NCI-H446 treated with DMSO at 0.1 percent for 48 hours (cell line): ENCODE data around the gene AKAP13.

ENCODE experiments used
- DNase-seq: peaks from one replicate; lab custom pipeline; 2025; lab: John Stamatoyannopoulos, UW

Gene AKAP13

DNA sequence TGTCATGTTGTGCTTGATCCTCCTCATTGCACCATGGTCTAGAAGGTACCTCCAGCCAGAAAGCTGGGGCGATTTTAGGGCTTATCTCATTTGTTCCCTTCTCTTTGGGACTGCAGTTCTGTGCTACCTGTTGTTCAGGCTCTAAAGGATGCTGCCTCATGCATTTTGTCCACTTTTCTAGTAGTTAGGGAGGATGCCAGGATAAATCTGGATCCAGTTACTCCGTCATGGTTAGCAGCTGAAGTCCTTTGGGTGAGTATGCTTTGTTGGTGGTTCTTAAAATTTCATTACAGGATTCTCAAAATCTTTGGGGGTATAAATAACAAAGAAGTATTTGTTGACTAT is 8.9 kb downstream of the AKAP13 start:
- DNase-seq: no peak

DNA sequence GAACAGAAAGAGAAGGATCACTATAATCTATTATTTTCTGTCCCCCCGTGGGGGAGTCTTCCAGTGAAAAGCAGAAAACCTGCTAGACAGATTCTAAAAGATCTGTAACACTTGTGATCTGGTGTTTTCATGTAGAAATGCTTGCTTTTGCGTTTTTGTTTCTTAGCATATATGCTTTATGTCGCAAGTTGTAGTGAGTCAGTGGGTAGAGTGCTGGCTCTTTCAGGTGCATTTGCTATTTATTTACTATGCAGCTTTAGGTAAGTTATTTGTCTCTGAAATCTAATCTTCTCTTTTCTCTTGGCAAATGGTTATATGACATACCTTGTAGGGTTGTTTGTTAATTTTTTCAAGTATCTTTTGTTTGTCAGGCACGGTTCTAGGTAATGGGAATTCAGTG is 9.4 kb downstream of the AKAP13 start:
- DNase-seq: no peak

DNA sequence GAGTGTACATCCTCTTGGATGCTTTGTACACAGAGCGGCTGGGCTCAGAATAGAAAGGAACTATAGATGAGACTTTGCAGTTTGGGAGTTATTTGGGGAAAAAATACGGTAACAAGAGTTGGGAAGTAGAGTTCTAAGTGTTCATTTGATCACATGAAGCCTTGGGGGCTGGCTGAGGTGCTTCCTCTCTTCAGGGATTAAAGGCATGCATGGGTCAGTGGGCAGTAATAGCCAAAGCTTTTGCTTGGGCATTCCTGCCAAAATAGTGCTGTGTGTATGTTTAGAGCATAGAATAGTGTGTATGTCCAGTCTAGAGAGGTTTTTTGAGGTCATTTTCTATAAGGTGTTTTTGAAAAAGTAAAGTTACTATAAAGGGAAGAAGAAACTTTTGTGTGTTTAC is 12.8 kb downstream of the AKAP13 start:
- no peak for DNase-seq

DNA sequence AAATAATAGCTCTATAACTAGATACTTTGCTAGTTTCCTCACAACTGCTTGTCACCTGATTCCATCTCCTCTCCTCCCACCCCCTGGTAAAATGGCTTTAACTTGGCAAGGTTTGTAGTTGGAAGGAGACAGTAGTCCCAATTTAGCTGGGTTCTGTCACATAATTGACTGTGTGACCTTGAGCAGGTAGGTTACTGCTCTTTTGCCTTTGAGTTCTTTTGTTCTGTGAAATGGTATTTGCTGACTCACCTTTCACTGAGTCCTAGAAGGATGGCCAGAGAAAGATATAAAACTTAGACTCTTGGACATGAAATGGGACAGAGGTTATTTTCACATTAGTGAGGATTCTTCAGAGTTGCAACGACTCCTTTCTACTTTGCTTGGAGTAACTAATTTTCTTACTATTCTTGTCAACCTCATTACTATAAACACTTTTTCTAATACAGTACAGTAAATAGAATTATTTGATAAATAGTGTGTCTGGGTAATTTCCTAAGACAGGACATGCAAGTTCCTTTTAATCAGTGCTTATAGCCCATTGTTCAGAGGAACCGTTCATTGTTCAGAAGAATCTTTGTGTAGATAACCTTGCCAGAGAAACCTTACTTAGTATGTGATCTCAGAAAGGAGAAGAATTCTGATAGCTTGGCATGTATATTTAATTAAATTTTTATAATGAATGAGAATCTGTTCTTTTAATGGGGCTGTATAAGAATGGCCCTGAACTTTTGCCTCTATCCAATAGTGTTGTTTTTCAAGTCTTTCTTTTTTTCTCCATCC is 14.3 kb downstream of the AKAP13 start:
- DNase-seq: no peak

DNA sequence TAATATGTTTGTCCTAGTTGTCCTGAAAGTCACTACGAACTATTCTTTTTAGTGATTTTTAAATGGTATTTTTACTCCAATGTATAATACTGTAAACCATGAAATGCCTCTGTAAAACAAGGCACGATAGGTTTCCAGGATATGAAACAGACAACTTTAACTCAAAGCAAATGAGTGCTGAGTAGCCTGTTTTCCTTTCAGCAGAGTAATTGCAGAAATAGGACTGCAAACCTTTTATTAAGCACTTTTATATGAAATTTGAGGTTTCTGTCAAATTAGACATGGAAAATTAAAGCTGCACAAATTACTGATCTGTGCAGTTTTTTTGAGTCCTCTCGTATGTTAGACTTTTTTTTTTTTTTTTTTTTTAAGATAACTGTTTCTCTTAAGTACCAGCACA is 16.2 kb downstream of the AKAP13 start:
- no peak for DNase-seq

DNA sequence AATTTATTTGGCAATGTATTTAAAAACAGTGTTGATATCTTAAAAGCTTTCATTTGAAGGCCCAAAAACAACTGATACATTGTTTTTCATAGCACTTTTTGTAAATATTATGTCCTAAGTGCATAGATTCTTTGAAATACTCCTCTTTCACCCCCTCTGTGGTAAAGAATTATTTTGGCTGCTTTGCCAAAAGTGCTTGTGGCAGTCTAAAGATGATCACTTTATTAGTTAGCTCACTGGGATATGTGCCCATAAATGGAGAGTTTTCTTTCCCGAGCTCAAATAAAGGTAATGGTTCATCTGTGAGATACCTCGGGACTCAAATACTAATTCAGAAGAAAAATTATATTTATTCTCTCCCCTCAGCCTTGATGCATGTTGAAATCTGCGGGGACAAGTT is 16.7 kb downstream of the AKAP13 start:
- DNase-seq: peak; percentile 9

DNA sequence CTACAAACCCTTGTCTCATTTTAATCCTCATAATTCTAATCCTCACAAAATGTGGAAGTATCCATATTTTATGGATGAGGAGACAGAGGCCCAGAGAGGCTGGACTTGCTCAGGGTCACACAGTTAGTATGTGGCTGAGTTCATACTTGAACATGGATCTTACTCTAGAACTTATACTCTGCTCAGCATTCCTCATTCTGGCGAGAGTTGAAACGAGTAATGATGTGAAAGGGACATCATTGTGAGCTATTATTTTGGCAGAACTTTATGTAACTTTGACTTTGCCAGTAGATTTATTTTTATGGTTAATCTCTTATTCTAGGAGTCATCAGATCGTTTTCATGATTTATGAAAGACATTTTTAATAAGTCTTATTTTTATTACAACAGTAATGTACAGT is 17.5 kb downstream of the AKAP13 start:
- DNase-seq: no peak

DNA sequence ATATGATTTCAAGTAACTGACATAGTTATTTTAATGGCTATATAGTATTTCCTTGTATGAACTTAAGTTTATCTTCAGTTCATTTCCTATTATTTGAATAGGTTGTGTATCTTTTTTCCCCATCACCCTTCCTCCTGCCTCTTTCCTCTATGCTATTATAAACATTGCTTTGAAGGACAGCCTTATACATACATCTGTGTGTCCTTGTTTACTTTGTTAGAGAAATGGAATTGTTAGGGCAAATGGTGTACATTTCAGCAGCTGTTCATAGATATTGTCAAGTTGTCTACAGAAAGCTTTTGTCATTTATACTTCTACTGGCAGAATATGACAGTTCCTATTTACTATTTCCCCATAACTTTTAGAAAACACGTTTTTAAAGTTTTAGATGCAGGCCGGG is 18.4 kb downstream of the AKAP13 start:
- DNase-seq: no peak

DNA sequence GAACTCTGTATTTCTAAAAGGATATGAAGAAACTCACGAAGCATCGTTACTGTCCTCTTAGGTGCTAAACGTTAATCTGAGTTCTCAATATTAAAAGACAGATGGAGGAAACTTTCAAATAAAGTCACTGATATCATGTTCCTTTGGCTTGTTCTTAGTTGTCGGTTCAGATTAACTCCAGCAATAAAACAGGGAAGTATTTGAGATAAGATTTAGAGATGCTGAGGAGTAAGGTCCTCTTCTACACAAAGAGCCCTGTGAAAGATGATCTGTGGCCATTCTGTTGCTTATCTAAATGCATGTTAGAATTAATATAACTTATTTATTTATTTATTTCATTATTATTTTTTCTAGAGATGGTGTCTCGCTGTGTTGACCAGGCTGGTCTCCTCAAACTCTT is 19.2 kb downstream of the AKAP13 start:
- no peak for DNase-seq

DNA sequence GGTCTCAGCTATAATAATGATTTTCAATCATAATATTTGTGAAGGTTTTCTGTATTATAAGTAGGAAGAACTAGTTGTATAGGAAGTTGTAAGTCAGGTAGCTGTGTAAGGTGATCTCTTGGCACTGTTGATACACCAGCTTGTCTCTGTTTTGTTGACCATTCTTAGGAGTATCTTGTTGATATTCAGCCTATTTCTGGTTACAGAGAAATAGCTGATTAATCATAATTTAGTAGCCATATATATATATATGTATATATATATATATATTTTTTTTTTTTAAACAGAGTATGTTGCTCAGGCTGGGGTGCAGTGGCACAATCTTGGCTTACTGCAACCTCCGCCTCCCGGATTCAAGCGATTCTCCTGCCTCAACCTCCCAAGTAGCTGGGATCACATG is 20.2 kb downstream of the AKAP13 start:
- DNase-seq: no peak

DNA sequence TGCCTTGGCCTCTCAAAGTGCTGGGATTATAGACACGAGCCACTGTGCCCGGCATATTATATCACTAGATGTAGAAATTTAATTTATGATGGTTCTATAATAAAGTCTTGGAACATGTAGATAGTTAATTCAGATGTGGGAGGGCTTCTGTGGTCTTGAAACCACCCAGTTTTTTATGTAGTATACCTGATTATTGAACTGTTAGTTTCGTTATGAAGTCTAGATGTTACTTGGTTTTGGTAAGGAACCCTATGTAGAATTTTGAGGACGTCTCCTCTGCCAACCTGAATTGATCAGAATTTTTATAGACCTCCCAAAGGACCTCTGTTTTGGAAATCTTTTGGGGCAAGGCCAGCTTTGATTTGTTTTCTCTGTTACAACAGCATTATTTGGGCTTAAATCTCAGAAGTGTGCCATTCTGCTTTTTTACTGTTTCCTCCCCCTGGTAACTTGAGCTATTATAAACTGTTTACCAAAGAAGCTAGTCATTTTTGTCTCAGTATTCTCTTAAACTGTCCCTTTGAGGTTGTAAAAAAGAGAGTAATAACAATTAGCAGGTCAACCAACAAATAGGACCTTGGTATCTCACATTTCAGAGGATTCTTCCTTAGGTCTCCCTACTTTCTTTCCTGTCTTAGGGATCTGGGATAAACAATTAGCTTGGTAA is 20.8 kb downstream of the AKAP13 start:
- no peak for DNase-seq

DNA sequence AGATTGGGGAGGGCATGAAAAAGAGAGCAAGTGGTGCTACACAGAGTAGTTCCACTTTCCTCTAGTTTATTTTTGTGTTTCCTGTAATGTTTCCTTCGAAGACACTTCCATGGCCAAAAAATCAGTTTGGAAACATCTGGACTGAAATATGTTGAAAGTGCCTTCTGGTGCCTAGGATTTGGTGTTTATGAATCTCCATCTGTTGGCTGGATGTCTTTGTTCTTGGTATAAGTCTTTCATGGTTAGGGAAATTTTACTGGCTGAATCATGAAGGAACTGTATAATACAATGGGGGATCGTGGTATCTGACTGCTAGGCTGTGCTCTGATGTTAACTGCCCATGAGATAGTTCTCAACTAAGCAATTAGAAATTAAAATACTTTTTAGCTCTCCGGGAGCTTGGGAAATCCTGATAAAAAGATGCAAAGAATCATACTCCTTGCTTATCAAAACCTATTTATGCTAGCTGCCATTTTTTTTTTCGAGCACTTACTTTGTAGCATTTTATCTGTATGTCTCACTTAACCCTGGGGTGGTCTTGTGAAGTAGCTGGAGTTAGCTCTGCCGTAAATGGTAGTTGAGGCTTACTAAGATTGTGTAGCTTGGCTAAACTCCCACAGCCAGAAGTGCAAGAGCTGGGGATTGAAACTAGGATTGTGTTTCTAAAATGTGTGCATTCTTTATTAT is 21.9 kb downstream of the AKAP13 start:
- DNase-seq: no peak

DNA sequence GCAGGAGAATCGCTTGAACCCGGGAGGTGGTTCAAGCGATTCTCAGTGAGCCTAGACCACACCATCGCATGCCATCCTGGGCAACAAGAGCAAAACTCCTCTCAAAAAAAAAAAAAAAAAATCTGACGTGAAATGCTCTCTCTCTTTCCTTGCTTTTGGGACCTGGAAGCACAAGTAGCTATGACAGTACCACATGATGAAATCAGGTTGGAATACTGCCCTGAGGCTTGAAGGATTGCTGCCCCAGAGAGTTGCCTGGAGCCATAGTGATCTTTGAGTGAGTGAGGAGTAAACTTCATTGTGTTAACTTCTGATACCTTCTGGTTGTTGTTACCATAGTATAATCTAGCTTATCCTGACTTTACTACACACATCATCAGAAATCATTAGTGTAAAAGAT is 23.3 kb downstream of the AKAP13 start:
- DNase-seq: no peak

DNA sequence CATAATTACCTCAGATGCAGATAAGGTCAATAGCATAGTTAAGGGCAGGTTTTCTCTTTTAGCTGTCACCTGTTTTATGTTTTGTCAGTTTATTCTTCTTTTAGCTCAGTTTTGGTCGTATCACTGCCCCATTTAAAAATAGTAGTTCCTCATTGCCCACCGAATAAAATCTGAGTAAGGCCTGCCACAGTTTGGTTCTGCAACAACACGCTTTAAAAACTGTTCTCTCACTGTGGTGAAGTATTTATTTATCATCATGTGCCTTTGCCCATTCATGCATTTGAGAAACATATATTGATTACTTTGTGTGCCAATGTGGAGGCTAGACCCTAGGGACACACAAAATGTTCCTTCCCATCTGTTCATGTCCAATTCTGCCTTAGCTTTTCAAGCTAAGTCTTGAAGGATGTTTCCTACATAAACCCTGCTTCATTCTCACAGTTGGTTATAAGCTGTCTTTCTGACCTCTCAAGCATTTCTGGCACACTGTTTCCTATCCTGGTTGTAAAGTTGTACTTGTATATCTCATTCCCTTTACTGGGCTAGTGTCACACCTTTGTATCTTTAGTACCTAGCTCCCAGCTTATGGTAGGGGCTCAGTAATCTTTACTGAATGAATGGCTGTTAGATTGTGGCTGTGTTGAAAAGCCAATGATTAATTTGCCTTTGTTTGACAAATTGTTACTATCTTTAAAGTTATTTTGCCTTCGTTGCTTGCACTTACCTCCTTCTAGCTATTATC is 23.9 kb downstream of the AKAP13 start:
- DNase-seq: no peak

DNA sequence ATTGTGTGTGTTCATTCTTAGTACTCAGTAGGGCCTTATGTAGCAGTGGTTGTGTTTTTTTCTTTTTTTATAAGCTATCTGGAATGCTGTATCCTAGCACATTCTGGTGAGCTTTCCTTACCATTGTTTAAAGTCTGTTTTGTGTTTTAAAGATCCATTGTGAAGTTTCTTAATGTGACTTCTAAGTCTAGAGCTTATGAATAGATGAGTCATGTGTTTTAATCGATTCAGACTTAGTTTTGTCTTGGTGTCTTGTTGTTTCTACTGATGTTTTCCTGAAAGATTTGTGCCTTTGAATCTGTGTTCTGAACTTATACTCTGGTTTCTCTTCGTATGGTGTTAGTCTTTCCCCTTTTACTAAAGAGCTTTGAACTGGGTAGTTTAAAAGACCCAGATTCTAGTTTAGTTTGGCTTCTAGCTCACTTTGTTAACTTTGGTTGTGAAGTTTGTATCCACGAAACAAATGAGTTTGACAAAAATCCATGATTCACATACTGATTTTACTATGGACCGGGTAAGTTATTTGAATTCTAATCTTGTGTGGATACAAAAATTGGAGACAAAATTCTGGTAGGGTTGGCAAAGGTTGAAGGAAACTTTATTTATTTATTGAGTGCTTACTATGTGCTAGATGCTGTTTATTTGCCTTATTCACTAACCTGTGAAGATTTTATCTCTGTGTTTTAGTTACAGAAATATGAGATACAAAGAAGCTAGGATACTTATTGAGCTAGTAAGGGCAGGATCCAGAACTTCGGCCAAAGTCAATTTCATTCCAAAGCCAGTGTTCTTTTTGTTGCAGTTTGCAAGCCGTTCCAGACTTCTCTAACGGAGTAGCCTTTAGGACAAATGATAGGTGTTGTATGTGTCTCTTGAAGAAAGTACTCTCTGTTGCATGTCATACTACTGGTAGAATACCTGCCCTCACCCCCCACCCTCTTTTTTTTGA is 24.8 kb downstream of the AKAP13 start:
- no peak for DNase-seq

DNA sequence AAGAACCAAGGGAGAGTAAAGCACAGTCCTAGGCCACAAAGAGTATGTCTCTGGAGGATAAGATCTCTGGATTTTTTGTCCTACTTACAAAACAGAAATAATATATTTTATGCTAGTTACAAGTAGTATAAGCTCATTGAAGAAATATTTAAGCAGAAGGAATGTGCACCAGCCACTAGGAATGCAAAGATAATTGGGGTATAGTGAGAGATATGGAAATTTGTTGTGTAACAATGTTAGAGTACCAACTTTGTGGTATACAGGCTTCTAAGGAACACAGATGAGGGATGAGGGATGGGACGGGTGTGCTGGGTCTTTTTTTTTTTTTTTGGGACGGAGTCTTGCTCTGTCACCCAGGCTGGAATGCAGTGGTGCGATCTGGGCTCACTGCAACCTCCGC is 26.5 kb downstream of the AKAP13 start:
- no peak for DNase-seq

DNA sequence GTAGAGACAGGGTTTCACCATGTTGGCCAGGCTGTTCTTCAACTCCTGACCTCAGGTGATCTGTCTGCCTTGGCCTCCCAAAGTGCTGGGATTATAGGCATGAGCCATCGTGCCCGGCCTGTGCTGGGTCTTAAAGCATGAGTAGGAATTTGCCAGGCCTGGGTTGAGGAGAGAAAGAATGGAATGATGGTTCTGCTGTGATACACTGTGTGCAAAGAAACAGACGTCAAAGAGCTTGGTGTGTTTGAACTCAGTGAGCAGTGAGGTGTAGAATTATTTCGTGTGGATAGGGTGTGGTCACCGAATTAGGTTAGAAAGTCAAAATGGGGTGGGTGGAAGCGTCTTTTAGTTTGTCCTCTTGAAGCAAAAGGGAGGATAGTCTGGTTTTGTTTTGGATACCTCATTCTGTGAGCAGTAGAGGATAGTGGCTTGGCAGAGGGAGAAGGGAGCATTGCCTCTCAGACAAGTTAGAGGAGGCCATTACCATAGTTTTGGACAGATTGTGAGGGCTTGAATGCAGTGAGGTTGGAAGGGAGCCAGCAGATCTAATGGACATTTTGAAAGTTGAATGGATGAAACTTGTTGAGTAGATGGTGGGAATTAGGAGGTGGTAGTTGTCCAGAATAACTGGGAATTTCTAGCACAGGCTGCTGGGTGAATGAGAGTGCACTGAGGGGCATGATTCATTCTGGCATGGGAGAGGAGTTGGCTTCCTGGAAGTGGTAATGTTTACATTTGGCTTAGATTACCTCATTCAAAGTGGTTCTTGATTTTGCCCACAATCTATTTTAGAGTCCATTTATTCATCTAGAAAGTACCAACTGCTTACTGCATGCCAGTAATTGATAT is 27.2 kb downstream of the AKAP13 start:
- DNase-seq: peak; percentile 53

DNA sequence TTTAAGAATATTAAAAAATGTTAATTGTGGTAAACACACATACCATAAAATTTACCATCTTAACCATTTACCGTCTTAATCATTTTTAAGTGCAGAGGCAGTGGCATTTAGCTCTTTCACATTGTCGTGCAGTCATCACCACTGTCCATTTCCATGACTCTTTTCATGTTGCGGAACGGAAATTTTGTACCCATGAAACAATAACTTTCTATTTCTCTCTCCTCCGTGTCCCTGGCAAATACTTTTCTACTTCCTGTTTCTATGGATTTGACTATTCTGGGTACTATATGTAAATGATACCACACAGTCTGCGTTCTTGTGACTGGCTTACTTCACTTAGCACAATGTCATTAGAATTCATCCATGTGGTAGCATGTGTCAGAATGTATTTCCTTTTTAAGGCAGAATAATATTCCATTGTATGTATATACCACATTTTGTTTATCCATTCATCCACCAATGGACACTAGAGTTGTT is 27.9 kb downstream of the AKAP13 start:
- no peak for DNase-seq

DNA sequence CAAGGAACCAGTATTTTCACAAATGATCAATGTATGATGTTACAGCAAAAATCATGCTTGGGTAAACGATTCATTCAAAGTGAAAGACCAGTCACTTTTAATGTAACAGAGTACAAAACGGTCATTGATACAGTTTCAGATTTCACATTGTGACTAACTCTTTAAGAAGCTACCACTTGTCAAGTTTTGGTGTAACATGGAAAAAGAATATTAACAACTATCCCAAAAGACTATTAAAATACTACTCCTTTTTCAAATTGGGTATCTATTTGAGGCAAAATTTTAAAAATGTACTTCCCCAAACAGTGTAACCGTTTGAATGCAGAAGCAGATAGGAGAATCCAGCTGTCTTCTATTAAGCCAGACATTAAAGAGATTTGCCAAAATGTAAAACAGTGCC is 31.7 kb downstream of the AKAP13 start:
- DNase-seq: no peak
